Spleen (tissue), 11 donors: Measurements from ENCODE around the gene SCN11A. TPM values are rescaled to one million over a fixed set of nuclear protein-coding genes. Genes with fewer than 3 reads are reported as not detected.

ENCODE experiments used
- DNase-seq: peaks from one replicate; pipeline ENCODE4 v3.0.0-alpha.2; 2020
- H3K27ac ChIP-seq, 8 donors: fragments of 200-600 bp; sonication (generic) in 7 of 8; 1 replicate in 4 of 8; 2 replicates in 4 of 8; pipeline versions ENCODE4 v1.5.0 to v1.8.0; 2016 to 2021; ENCODE audit warnings: inconsistent platforms in 4 of 8, mild to moderate bottlenecking in 4 of 8, moderate library complexity in 1 of 8
- H3K27me3 ChIP-seq, 7 donors: fragments of 200-600 bp; sonication (generic) in 6 of 7; replicated peaks in 1 of 7; 1 replicate in 4 of 7; 2 replicates in 3 of 7; pipeline versions ENCODE4 v1.5.0 to v1.8.0; 2016 to 2021; ENCODE audit warnings: inconsistent platforms in 3 of 7, mild to moderate bottlenecking in 1 of 7
- H3K36me3 ChIP-seq, 6 donors: fragments of 200-600 bp; sonication (generic) in 5 of 6; 1 replicate in 4 of 6; 2 replicates in 2 of 6; pipeline versions ENCODE4 v1.5.0 to v1.8.0; 2016 to 2021; ENCODE audit warnings: inconsistent platforms in 2 of 6
- H3K4me1 ChIP-seq, 6 donors: fragments of 200-600 bp; sonication (generic) in 5 of 6; 1 replicate in 3 of 6; 2 replicates in 3 of 6; pipeline versions ENCODE4 v1.5.0 to v1.8.0; 2016 to 2021; ENCODE audit warnings: inconsistent platforms in 3 of 6
- H3K4me3 ChIP-seq, 8 donors: fragments of 200-600 bp; sonication (generic) in 7 of 8; 1 replicate in 4 of 8; 2 replicates in 4 of 8; pipeline versions ENCODE4 v1.5.0 to v1.8.0; 2016 to 2021; ENCODE audit warnings: inconsistent platforms in 4 of 8, mild to moderate bottlenecking in 4 of 8, moderate library complexity in 2 of 8
- H3K9me3 ChIP-seq, 8 donors: fragments of 200-600 bp; sonication (generic) in 7 of 8; 1 replicate in 4 of 8; 2 replicates in 4 of 8; pipeline versions ENCODE4 v1.5.0 to v1.8.0; 2016 to 2021; ENCODE audit warnings: inconsistent platforms in 4 of 8
- CTCF ChIP-seq, 11 experiments: fragments of 200-600 bp in 7 of 11; fragments of 450-650 bp in 4 of 11; sonication (generic) in 4 of 11; IDR thresholded peaks in 8 of 11; conservative IDR thresholded peaks in 3 of 11; 1 replicate in 7 of 11; 2 replicates in 4 of 11; pipeline versions ENCODE4 v1.4.0 to v1.8.0; 2016 to 2021; ENCODE audit warnings: antibody characterized with exemption in 11 of 11, inconsistent platforms in 4 of 11, mild to moderate bottlenecking in 1 of 11
- POLR2A ChIP-seq, 3 donors: fragments of 450-650 bp; IDR thresholded peaks; one replicate each; pipeline ENCODE4 v1.5.1; 2017; ENCODE audit warnings: antibody characterized with exemption in 3 of 3, mild to moderate bottlenecking in 1 of 3
- POLR2AphosphoS5 ChIP-seq, 3 donors: sonication (generic); formaldehyde crosslinking; IDR thresholded peaks; one replicate each; pipeline ENCODE4 v1.5.1; 2017; ENCODE audit warnings: antibody characterized with exemption in 3 of 3
- WGBS, 5 donors: extraction: QIAGEN DNeasy Blood & Tissue Kit in 3 of 5; methylation state at CpG; one replicate each; pipeline versions ENCODE4 v1.1.5 to v1.1.7; 2013 to 2018; 5-methylcytosine and 5-hydroxymethylcytosine counted together
- intact Hi-C: fragments of 100-400 bp; cut with DNase I; formaldehyde crosslinking; loops from one replicate; pipeline ENCODE4 v1.15.0; 2023; ENCODE audit warnings: low total_unique reads
- polyA plus RNA-seq, 3 donors: library from polyadenylated mRNA; stranded (reverse); fragments of 200-250 nt; gene quantifications; one replicate each; pipeline ENCODE4 v1.2.1, GENCODE V29; 2013
- total RNA-seq, 7 donors: library from RNA; depleted of rRNA in 3 of 7; stranded (reverse); fragments of >200 nt in 3 of 7; fragmentation: NEBNext Ultra II Directional in 4 of 7; extraction: Animal tissue kit (Norgen Biotek cat#: 25700) in 4 of 7; gene quantifications; one replicate each; pipeline versions ENCODE4 v1.1.0 to v1.2.1, GENCODE V29; 2016 to 2021
- donor health status: healthy with polysubstance abuse.
- donor health status: DM: no; HTN: no; CAD: no; lungs with moderate emphysema.
- donor health status: DM: no; HTN: no; CAD: no.
- donor health status: Bipolar disorder and iron deficiency.
- donor health status: healthy.
- donor health status: DM: no; HTN: no; CAD: no.
- donor health status: DM: yes; HTN: yes; CAD: no.

SCN11A gene
- total and polyA plus RNA-seq, 10 donors = 0.26 to 6.0 (median 2.5) TPM

- Histone ChIP-seq H3K36me3 (peaks cover under 1 to 100% (median 92%) of the 10 kb centered on the region in 6 donors), H3K4me3 (no peak overlapping the region), H3K4me1 (peaks cover 0 to 8% (median 3%) of the 10 kb centered on the region in 6 donors), H3K27me3 (no peaks in the 10 kb centered on the region), H3K27ac (no peak overlapping the region), H3K9me3 (no peaks in the 10 kb centered on the region)
- 80 to 92% (median 88%) methylated on average over 2 of the region's 2 CpGs for WGBS, 5 donors
- TF ChIP-seq POLR2AphosphoS5 (IDR thresholded peaks at IDR 0.05) (no peak), POLR2A (IDR thresholded peaks at IDR 0.05) (no peak)
- DNase-seq = no peak
- intact Hi-C loops = no loop called here
Observed at GRCh38 chr3:39090922-39091321, 39.2 kb upstream of the SCN11A start.

- 82 to 89% (median 87%) methylated on average over 3 of the region's 3 CpGs for WGBS, 5 donors
- DNase-seq = no peak
- H3K9me3 ChIP-seq = no peaks in the 10 kb centered on the region
- H3K4me1 ChIP-seq = peaks cover 0 to 14% (median 4%) of the 10 kb centered on the region in 6 donors
- no peaks in the 10 kb centered on the region for H3K27me3 ChIP-seq
- peaks cover 2 to 100% (median 85%) of the 10 kb centered on the region in 6 donors for H3K36me3 ChIP-seq
- no peak overlapping the region for H3K27ac ChIP-seq
- intact Hi-C loops = no loop called here
- no peak for TF ChIP-seq CTCF (IDR thresholded peaks at IDR 0.05 in 8 of 11, conservative IDR thresholded peaks at IDR 0.05 in 3 of 11)
- TF ChIP-seq POLR2AphosphoS5 (IDR thresholded peaks at IDR 0.05) = no peak
- TF ChIP-seq POLR2A (IDR thresholded peaks at IDR 0.05) = no peak
- no peak overlapping the region for H3K4me3 ChIP-seq
Observed at GRCh38 chr3:39088889-39089288, 37.1 kb upstream of the SCN11A start.

GRCh38 chr3:39088456-39088855 is 36.7 kb upstream of the SCN11A start:
- intact Hi-C loops = no loop called here
- no peak for DNase-seq
- Histone ChIP-seq H3K9me3 (no peaks in the 10 kb centered on the region), H3K36me3 (peaks cover 2 to 100% (median 83%) of the 10 kb centered on the region in 6 donors), H3K4me1 (peaks cover 0 to 14% (median 4%) of the 10 kb centered on the region in 6 donors), H3K4me3 (no peak overlapping the region), H3K27me3 (no peaks in the 10 kb centered on the region), H3K27ac (no peak overlapping the region)
- TF ChIP-seq POLR2A (IDR thresholded peaks at IDR 0.05) = no peak
- TF ChIP-seq CTCF (IDR thresholded peaks at IDR 0.05 in 8 of 11, conservative IDR thresholded peaks at IDR 0.05 in 3 of 11) = no peak
- no peak for TF ChIP-seq POLR2AphosphoS5 (IDR thresholded peaks at IDR 0.05)
- WGBS, 5 donors = 86 to 97% (median 94%) methylated on average over 3 of the region's 3 CpGs

- Histone ChIP-seq H3K36me3 (peaks cover 2 to 99% (median 68%) of the 10 kb centered on the region in 6 donors), H3K9me3 (no peaks in the 10 kb centered on the region), H3K4me1 (peaks cover 0 to 14% (median 4%) of the 10 kb centered on the region in 6 donors), H3K27ac (no peak overlapping the region), H3K27me3 (no peaks in the 10 kb centered on the region), H3K4me3 (no peak overlapping the region)
- 58 to 82% (median 71%) methylated on average over 4 of the region's 4 CpGs for WGBS, 5 donors
- intact Hi-C loops = no loop called here
- DNase-seq = no peak
- TF ChIP-seq CTCF (IDR thresholded peaks at IDR 0.05 in 8 of 11, conservative IDR thresholded peaks at IDR 0.05 in 3 of 11) (peak in 1 of 11 experiments; percentile 18), POLR2A (IDR thresholded peaks at IDR 0.05) (no peak), POLR2AphosphoS5 (IDR thresholded peaks at IDR 0.05) (no peak)
Observed at GRCh38 chr3:39086144-39086543, 34.4 kb upstream of the SCN11A start.
